HG02938 (cell line): ENCODE results near the gene ELFN2.
"Not testable (repeated sequence)": the region's sequence is repeated elsewhere in the genome, so short reads cannot be mapped to it uniquely, and the experiment has no call there.

Experiments used
- ATAC-seq: cut with Tn5 transposase; IDR thresholded peaks from one replicate; pipeline ENCODE4 v1.9.1; 2021; ENCODE audit warnings: mild to moderate bottlenecking, moderate library complexity; ENCODE audit not compliant: unreplicated experiment

Gene ELFN2

GRCh38 chr22:37340331-37341262 lies 86.7 kb downstream of the ELFN2 start:
- no peak for ATAC-seq

GRCh38 chr22:37338539-37339246 lies 88.6 kb downstream of the ELFN2 start:
- no peak for ATAC-seq

GRCh38 chr22:37337204-37337943 lies 89.9 kb downstream of the ELFN2 start:
- no peak for ATAC-seq

- no peak for ATAC-seq
Measured at GRCh38 chr22:37336579-37336978, 90.7 kb downstream of the ELFN2 start.

GRCh38 chr22:37335806-37336199 lies 91.5 kb downstream of the ELFN2 start:
- ATAC-seq: no peak

GRCh38 chr22:37334859-37335805 lies 92.1 kb downstream of the ELFN2 start:
- ATAC-seq: no peak

- no peak for ATAC-seq
Measured at GRCh38 chr22:37334461-37334858, 92.8 kb downstream of the ELFN2 start.

- ATAC-seq: no peak
Measured at GRCh38 chr22:37333724-37334460, 93.4 kb downstream of the ELFN2 start.

- no peak for ATAC-seq
Measured at GRCh38 chr22:37331856-37332536, 95.3 kb downstream of the ELFN2 start.

- no peak for ATAC-seq
Measured at GRCh38 chr22:37331034-37331428, 96.2 kb downstream of the ELFN2 start.

- no peak for ATAC-seq
Measured at GRCh38 chr22:37330200-37331033, 96.9 kb downstream of the ELFN2 start.

- no peak for ATAC-seq
Measured at GRCh38 chr22:37329238-37330140, 97.8 kb downstream of the ELFN2 start.

- ATAC-seq: not testable (repeated sequence)
Measured at GRCh38 chr22:37328538-37329237, 98.6 kb downstream of the ELFN2 start.

- no peak for ATAC-seq
Measured at GRCh38 chr22:37328017-37328416, 99.3 kb downstream of the ELFN2 start.

GRCh38 chr22:37326726-37327125 lies 100.6 kb downstream of the ELFN2 start:
- no peak for ATAC-seq

- no peak for ATAC-seq
Measured at GRCh38 chr22:37325039-37325395, 102.3 kb downstream of the ELFN2 start.
